ENCODE results near the gene MEIS2.

- TF ChIP-seq CTCF (IDR thresholded peaks at IDR 0.05) (no peak), POLR2AphosphoS5 (IDR thresholded peaks at IDR 0.05) (no peak), EP300 (IDR thresholded peaks at IDR 0.05) (no peak), POLR2A (IDR thresholded peaks at IDR 0.05) (no peak)
Observed at GRCh38 chr15:36904715-36905114, 195.6 kb downstream of the MEIS2 start.
